Posterior vena cava (tissue), 2 donors: ENCODE results near the gene SYT14. TPM values are rescaled to one million over a fixed set of nuclear protein-coding genes. Genes with fewer than 3 reads are reported as not detected.

ENCODE experiments used
- total RNA-seq, 2 donors: library from RNA; stranded (reverse); fragmentation: NEBNext Ultra II Directional; extraction: Animal tissue kit (Norgen Biotek cat#: 25700); gene quantifications; one replicate each; pipeline ENCODE4 v1.2.1, GENCODE V29; 2021
- donor health status: DM: yes; HTN: yes; CAD: no.
- donor health status: DM: yes; HTN: yes; CAD: no.

The SYT14 gene
- total RNA-seq, 2 donors from 2014 or later: not detected

Other genes with a start within 250 kb of the SYT14 start
- 10 to 100 TPM; 14.8 to 17.2 TPM for gene HSD11B1, start 233.4 kb upstream of the SYT14 start, total RNA-seq
- gene TRAF3IP3, start 182.2 kb upstream of the SYT14 start, total RNA-seq: 1 to 10 TPM; 2.8 to 3.1 TPM
- 1 to 10 TPM; 1.1 to 1.3 TPM for gene C1orf74, start 153.7 kb upstream of the SYT14 start, total RNA-seq
- 1 to 10 TPM; 1.8 to 2.7 TPM for gene IRF6, start 132.1 kb upstream of the SYT14 start, total RNA-seq
- 10 to 100 TPM in 1 of 2 donors, 1 to 10 TPM in 1; 6.4 to 19.1 TPM for gene UTP25, start 110.2 kb upstream of the SYT14 start, total RNA-seq